Activated CD8-positive, alpha-beta T cell treated with anti-CD3 and anti-CD28 coated beads, Interleukin-2, amount 10 ng/mL, durations not matched to agents 7 days and 5 days (primary cell): Measurements from ENCODE around the gene GZMM. TPM values are rescaled to one million over a fixed set of nuclear protein-coding genes. Genes with fewer than 3 reads are reported as not detected.

Source experiments
- ATAC-seq: fragments of 150-1000 bp; cut with Tn5 transposase; one replicate; pipeline ENCODE4 v1.10.0; 2021; ENCODE audit warnings: moderate library complexity
- CTCF ChIA-PET: fragments of 350-600 bp; sonication (Branson Sonifier 250); formaldehyde crosslinking; loops from one replicate; lab custom pipeline; 2021; ENCODE audit warnings: antibody characterized with exemption; lab: Charles Lee
- POLR2A ChIA-PET: fragments of 350-600 bp; sonication (Branson Sonifier 250); formaldehyde crosslinking; loops from one replicate; lab custom pipeline; 2021; ENCODE audit warnings: antibody characterized with exemption; lab: Charles Lee
- DNase-seq: peaks from one replicate; pipeline ENCODE4 v3.0.0-alpha.2; 2020
- H3K27ac Mint-ChIP-seq: one replicate; pipeline ENCODE4 v1.8.0; 2021; ENCODE audit warnings: mild to moderate bottlenecking, mixed read lengths
- H3K27me3 Mint-ChIP-seq: one replicate; pipeline ENCODE4 v1.8.0; 2021; ENCODE audit warnings: low read depth, mixed read lengths
- H3K36me3 Mint-ChIP-seq: one replicate; pipeline ENCODE4 v1.8.0; 2021; ENCODE audit warnings: low read depth, mixed read lengths
- H3K4me1 Mint-ChIP-seq: one replicate; pipeline ENCODE4 v1.8.0; 2021; ENCODE audit warnings: low read depth, mixed read lengths
- H3K4me3 Mint-ChIP-seq: one replicate; pipeline ENCODE4 v1.8.0; 2021; ENCODE audit warnings: mild to moderate bottlenecking, mixed read lengths
- H3K9me3 Mint-ChIP-seq: one replicate; pipeline ENCODE4 v1.8.0; 2022; ENCODE audit warnings: mixed read lengths; ENCODE audit not compliant: insufficient read depth
- total RNA-seq, 2 experiments: library from RNA; stranded (reverse); gene quantifications; one replicate each; pipeline ENCODE4 v1.2.3, GENCODE V29; 2021

Gene GZMM
- total RNA-seq, 2 experiments from 2014 or later, result 86.9 to 87.3 TPM

DNA sequence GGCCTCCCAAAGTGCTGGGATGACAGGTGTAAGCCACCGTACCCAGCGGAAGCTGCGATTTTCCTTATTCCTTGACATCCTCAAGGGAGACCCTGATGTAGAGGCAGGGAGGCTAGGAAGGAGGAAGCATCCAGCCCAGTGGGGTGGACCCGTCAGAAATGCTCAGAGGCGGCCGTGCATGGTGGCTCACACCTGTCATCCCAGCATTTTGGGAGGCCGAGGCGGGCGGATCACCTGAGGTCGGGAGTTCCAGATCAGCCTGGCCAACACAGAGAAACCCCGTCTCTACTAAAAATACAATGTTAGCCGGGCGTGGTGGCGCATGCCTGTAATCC, 11.6 kb downstream of the GZMM start:
- peaks cover 5% of the 10 kb centered on the region for H3K4me1 Mint-ChIP-seq
- H3K9me3 Mint-ChIP-seq, result no peaks in the 10 kb centered on the region
- H3K4me3 Mint-ChIP-seq, result no peak overlapping the region
- ATAC-seq (no peak), DNase-seq (no peak)
- POLR2A ChIA-PET, result interaction anchor here (1.0 to 1.4 kb wide), 2 partner anchors 11 to 23 kb away, joined by 3 read pairs; partner anchors contain the start of genes CDC34 and GZMM
- CTCF ChIA-PET, result no interaction called here
- no peaks in the 10 kb centered on the region for H3K36me3 Mint-ChIP-seq
- H3K27ac Mint-ChIP-seq, result no peak overlapping the region
- H3K27me3 Mint-ChIP-seq, result no peaks in the 10 kb centered on the region

DNA sequence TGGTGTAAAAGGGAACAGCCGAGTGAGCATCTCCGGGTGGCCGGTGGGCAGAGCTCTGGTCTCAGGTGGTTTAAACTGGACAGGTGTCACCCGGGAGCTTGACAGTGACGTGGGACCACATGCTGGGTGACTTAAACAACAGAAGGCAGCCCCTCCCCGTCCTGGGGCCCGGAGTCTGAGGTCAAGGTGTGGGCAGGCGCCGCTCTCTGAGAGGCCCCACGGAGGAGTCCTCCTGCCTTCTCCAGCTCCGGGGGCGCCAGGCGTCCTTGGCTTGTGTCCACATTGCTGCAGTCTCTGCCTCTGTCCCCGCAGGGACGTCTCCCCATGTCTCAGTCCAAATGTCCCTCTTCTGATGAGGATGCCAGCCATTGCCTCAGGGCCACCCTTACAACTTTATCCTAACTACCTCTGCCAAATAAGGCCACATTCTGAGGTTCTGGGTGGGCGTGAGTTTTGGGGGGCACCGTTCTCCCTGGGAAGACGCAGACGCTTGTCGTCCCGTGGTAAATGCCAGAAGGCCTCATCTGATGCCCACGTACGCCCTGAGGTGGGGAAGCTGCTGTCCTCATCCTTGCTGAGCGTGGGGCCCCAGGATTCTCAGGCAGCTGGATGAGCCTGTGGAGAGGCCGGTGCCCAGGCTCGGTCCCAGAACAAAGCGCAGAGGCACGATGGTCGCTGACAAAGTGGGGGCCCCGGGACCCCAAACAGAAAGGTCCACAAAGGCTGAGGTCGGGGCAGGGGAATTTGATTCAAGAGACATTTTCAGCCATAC, 12.9 kb downstream of the GZMM start:
- ATAC-seq, result no peak
- H3K9me3 Mint-ChIP-seq, result no peaks in the 10 kb centered on the region
- DNase-seq, result no peak
- H3K36me3 Mint-ChIP-seq, result no peaks in the 10 kb centered on the region
- H3K4me1 Mint-ChIP-seq, result peaks cover 3% of the 10 kb centered on the region
- no peak overlapping the region for H3K27ac Mint-ChIP-seq
- no peaks in the 10 kb centered on the region for H3K27me3 Mint-ChIP-seq
- no peak overlapping the region for H3K4me3 Mint-ChIP-seq
- POLR2A ChIA-PET, result no interaction called here
- CTCF ChIA-PET, result no interaction called here

DNA sequence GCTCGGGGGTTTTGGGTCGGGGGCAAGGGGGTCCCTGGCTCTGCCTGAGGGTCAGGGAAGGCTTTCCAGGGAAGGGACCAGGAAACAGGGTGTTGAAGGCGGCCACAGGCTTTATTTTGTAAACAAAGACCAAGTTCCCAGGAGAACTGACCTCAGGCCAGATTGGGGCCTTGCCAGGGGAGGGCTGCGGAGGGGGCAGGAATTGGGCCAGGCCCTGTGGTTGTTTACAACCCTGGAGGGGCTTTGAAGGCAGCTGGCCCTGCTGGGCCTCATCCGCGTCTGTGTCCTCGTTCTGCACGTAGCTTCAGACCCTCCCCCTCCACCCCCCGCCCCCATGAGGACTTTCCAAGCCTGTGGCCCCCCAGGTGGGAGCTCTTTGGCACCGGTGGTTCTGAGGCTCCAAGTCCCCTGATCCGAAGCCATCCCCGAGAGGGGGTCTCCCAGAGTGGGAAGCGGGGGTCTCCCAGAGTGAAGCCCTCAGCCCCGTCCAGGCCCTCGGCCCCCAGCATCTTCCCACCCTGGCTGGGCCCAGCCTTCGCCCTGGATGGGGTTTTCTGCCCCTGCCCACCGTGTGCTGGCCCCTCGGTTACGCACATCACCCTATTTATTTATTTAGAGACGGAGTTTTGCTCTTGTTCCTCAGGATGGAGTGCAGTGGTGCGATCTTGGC, 15.1 kb downstream of the GZMM start:
- peaks cover 3% of the 10 kb centered on the region for H3K4me1 Mint-ChIP-seq
- H3K9me3 Mint-ChIP-seq, result no peaks in the 10 kb centered on the region
- ATAC-seq (no peak), DNase-seq (no peak)
- POLR2A ChIA-PET, result no interaction called here
- no peaks in the 10 kb centered on the region for H3K36me3 Mint-ChIP-seq
- H3K27me3 Mint-ChIP-seq, result no peaks in the 10 kb centered on the region
- CTCF ChIA-PET, result no interaction called here
- no peak overlapping the region for H3K27ac Mint-ChIP-seq
- H3K4me3 Mint-ChIP-seq, result no peak overlapping the region

DNA sequence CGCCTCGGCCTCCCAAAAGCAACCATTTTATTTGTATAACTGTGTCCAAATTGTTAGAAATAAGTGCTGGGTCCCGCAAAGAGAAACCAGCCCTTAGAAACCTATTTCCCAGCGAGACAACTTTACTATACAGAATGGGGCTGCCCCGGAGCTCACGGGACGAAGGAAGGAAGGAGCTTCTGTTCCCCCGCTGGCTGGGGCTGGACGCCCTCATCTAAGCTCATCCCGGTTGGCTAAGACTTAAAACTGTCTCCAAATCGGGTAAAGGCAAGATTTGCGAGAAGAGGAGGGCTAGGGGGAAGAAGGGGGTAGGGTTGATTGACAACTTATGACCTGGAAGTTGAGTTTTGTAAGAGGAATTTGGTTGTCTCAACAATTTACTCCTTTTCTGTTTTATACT, 16.3 kb downstream of the GZMM start:
- ChIA-PET POLR2A (no interaction called here), CTCF (no interaction called here)
- no peaks in the 10 kb centered on the region for H3K9me3 Mint-ChIP-seq
- H3K4me1 Mint-ChIP-seq, result peaks cover 3% of the 10 kb centered on the region
- no peaks in the 10 kb centered on the region for H3K27me3 Mint-ChIP-seq
- DNase-seq (no peak), ATAC-seq (no peak)
- no peaks in the 10 kb centered on the region for H3K36me3 Mint-ChIP-seq
- no peak overlapping the region for H3K4me3 Mint-ChIP-seq
- no peak overlapping the region for H3K27ac Mint-ChIP-seq

DNA sequence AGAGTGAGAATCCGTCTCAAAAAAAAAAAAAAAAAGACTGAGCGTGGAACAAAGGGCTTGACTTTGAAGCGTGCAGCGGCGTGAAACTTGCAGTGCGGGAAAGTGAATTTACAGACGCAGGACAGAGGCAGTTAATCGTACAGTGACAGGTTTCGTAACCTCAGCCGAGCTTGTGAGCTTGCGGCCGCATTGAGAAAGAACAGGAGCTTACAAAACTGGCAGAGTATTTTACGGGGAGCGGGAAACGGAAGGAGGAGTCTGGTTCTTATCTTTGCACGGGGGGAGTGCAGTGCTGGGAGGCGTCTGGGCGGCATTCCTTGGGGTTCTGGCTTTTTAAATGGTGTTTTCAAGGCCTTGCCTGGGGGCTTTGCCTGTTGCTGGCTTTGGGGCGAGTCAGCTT, 22.6 kb downstream of the GZMM start:
- DNase-seq, result no peak
- peaks cover 9% of the 10 kb centered on the region for H3K4me1 Mint-ChIP-seq
- ChIA-PET POLR2A (interaction anchor here (1.2 kb wide), 1 partner anchor 12 kb away, joined by 3 read pairs; no protein-coding TSS in a partner anchor), CTCF (interaction anchor here (0.6 to 1.6 kb wide), 2 partner anchors 56 to 60 kb away, joined by 3 to 7 read pairs; no protein-coding TSS in a partner anchor)
- peaks cover 1% of the 10 kb centered on the region for H3K36me3 Mint-ChIP-seq
- no peaks in the 10 kb centered on the region for H3K9me3 Mint-ChIP-seq
- ATAC-seq, result no peak
- H3K4me3 Mint-ChIP-seq, result no peak overlapping the region
- no peaks in the 10 kb centered on the region for H3K27me3 Mint-ChIP-seq
- no peak overlapping the region for H3K27ac Mint-ChIP-seq

DNA sequence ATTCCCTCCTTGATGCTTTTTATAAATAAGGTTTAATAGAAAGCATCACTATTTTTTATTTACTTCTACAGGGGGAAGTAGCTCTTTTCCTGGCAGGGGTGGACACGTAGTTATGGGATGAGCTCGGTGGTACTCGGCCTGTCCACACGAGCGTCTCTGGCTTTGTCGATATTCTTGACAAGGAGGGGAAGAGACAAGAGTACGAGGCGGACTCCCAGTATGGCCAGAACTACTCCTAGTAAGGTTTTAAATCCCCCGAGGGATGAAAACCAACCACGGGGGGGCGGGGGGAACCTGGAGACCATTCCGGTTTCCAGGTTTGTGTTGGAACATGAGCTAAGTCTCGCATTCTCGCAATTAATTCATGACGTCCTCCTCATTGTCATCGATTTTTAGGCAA, 23.0 kb downstream of the GZMM start:
- ChIA-PET POLR2A (interaction anchor here (1.2 kb wide), 1 partner anchor 12 kb away, joined by 3 read pairs; no protein-coding TSS in a partner anchor), CTCF (interaction anchor here (1.6 kb wide), 1 partner anchor 56 kb away, joined by 7 read pairs; no protein-coding TSS in a partner anchor)
- no peak overlapping the region for H3K27ac Mint-ChIP-seq
- no peaks in the 10 kb centered on the region for H3K9me3 Mint-ChIP-seq
- ATAC-seq, result no peak
- DNase-seq, result no peak
- H3K4me3 Mint-ChIP-seq, result no peak overlapping the region
- H3K4me1 Mint-ChIP-seq, result peaks cover 12% of the 10 kb centered on the region
- H3K36me3 Mint-ChIP-seq, result peaks cover 1% of the 10 kb centered on the region
- H3K27me3 Mint-ChIP-seq, result no peaks in the 10 kb centered on the region

DNA sequence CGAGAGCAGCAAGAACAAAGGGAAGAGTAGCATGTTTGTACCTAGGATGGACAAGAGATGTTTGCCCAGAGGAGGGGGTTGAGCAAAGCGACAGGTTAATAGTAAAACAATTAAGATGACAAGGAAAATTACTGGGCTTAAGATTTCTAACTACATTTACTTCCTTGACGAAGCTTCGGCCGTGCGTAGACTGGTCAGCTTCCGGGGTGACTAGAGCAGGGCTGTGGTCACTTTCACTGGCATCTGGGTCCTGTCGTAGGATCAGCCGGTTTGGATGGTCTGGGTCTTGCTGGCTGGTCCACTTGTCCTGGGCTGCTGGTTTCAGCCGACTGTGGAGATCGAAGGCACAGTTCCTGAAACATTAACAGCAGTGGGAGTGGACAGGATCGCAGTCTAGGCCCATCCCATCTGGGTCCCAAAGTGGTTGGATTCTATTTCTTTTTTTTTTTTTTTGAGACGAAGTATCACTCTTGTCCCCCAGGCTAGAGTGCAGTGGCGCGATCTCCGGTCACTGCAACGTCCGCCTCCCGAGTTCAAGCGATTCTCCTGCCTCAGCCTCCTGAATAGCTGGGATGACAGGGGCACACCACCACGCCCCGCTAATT, 23.5 kb downstream of the GZMM start:
- no peak overlapping the region for H3K4me3 Mint-ChIP-seq
- peaks cover 14% of the 10 kb centered on the region for H3K4me1 Mint-ChIP-seq
- ChIA-PET POLR2A (interaction anchor here (1.2 kb wide), 1 partner anchor 13 kb away, joined by 3 read pairs; no protein-coding TSS in a partner anchor), CTCF (interaction anchor here (1.0 to 1.6 kb wide), 2 partner anchors 57 to 61 kb away, joined by 3 to 7 read pairs; no protein-coding TSS in a partner anchor)
- no peak overlapping the region for H3K27ac Mint-ChIP-seq
- H3K9me3 Mint-ChIP-seq, result no peaks in the 10 kb centered on the region
- H3K27me3 Mint-ChIP-seq, result no peaks in the 10 kb centered on the region
- DNase-seq, result no peak
- ATAC-seq, result no peak
- H3K36me3 Mint-ChIP-seq, result peaks cover 1% of the 10 kb centered on the region

DNA sequence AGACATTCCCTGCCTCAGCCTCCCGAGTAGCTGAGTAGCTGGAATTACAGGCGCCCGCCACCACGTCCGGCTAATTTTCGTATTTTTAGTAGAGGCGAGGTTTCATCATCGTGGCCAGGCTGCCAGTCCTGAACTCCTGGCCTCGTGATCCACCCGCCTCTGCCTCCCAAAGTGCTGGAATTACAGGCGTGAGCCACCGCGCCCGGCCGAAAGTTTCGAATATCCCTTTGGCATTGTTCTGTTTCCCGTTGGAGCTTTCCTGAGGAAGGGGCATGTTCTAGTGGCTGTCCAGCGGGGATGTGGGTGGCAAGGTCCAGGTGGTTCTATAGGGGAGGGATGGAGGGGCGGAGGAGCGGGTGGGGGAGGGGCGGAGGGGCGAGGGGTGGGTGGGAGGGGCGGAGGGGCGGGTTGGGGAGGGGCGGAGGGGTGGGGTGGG, 26.4 kb downstream of the GZMM start:
- Mint-ChIP-seq H3K9me3 (no peaks in the 10 kb centered on the region), H3K27me3 (no peaks in the 10 kb centered on the region), H3K4me3 (peak overlapping the region; percentile 48), H3K27ac (peak overlapping the region; percentile 68), H3K4me1 (peaks cover 29% of the 10 kb centered on the region), H3K36me3 (peaks cover 3% of the 10 kb centered on the region)
- CTCF ChIA-PET, result no interaction called here
- POLR2A ChIA-PET, result interaction anchor here (0.7 kb wide), 1 partner anchor 436 kb away, joined by 3 read pairs; no protein-coding TSS in a partner anchor
- ATAC-seq (no peak), DNase-seq (no peak)

DNA sequence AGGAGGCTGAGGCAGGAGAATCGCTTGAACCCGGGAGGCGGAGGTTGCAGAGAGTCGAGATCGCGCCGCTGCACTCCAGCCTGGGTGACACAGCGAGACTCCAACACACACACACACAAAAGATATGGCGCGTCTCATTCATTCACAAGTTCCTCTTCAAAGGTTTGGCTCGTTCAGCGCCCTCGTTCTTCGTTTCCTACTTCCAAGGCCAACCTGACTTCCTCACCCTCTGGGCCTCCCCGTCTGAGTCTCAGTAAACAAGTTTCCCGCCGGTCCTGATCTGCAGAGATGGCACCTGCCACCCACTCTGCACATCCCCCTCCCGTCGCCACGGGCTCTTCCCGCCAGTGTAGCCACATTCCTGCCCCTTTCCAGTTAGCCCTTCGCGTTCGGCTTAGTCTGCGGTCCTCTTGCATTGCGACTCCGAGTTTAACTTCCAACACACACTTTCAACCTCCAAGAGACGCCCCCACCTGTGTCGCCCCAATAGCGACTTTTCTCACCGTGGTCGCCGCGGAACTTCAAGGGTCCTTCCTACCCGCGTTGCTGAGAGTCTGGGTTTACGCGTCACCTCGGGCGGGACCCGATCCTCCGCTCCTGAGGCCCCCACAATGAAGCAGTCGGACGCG, 27.2 kb downstream of the GZMM start:
- Mint-ChIP-seq H3K4me3 (peak overlapping the region; percentile 88), H3K27me3 (no peaks in the 10 kb centered on the region), H3K4me1 (peaks cover 34% of the 10 kb centered on the region), H3K36me3 (peaks cover 3% of the 10 kb centered on the region), H3K27ac (peak overlapping the region; percentile 97), H3K9me3 (no peaks in the 10 kb centered on the region)
- POLR2A ChIA-PET, result interaction anchor here (1.2 to 2.1 kb wide), 3 partner anchors 39 to 64 kb away, joined by 4 to 14 read pairs (median 9); partner anchors contain the start of genes CDC34 and TPGS1
- DNase-seq (peak; percentile 68), ATAC-seq (peak; percentile 31)
- CTCF ChIA-PET, result interaction anchor here (1.9 kb wide), 1 partner anchor 60 kb away, joined by 4 read pairs; no protein-coding TSS in a partner anchor

DNA sequence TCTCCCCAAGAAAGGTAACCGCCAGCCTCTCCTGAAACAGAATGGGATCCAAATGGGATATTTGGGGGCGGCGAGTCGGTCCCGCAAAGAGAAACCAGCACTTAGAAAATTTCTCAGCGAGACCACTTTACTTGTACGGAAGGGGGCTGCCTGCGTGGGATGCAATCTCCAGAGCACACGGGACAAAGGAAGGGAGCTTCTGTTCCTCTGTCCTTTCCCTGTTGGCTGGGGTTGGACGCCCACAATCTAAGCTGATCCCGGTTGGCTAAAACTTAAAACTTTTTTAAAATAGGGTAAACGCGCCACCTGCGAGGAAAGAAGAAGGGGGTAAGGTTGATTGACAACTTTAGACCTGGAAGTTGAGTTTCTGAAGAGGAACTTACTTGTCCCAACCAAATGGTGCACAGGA, 27.7 kb downstream of the GZMM start:
- ATAC-seq, result peak; percentile 5

More for the DNA sequence above, 27.7 kb downstream of the GZMM start:
- POLR2A ChIA-PET, result interaction anchor here (0.7 to 2.1 kb wide), 4 partner anchors 40 to 106 kb away, joined by 3 to 14 read pairs (median 6); partner anchors contain the start of genes CDC34 and TPGS1
- Mint-ChIP-seq H3K27me3 (no peaks in the 10 kb centered on the region), H3K4me3 (peak overlapping the region; percentile 88), H3K9me3 (no peaks in the 10 kb centered on the region), H3K27ac (peak overlapping the region; percentile 97), H3K36me3 (peaks cover 3% of the 10 kb centered on the region), H3K4me1 (peaks cover 36% of the 10 kb centered on the region)
- peak; percentile 42 for DNase-seq
- CTCF ChIA-PET, result interaction anchor here (1.9 kb wide), 1 partner anchor 61 kb away, joined by 4 read pairs; no protein-coding TSS in a partner anchor
